H1 (cell line): ENCODE data around the gene WDR27. TPM values are rescaled to one million over a fixed set of nuclear protein-coding genes. Genes with fewer than 3 reads are reported as not detected.

Source experiments
- CTCF ChIA-PET: fragments of 300-600 bp; sonication (Branson Sonifier 250); formaldehyde crosslinking; loops from one replicate; lab custom pipeline; 2021; ENCODE audit not compliant: partially characterized antibody; lab: Charles Lee
- POLR2A ChIA-PET: fragments of 300-600 bp; sonication (Branson Sonifier 250); formaldehyde crosslinking; loops from one replicate; lab custom pipeline; 2021; ENCODE audit warnings: inconsistent platforms; ENCODE audit not compliant: partially characterized antibody; lab: Charles Lee
- DNase-seq, 2 experiments: peaks; one replicate each; pipeline versions ENCODE4 v3.0.0 to v3.0.0-alpha.2; 2010 to 2022; ENCODE audit warnings: low spot score in 2 of 2, low read depth in 1 of 2, mixed read lengths in 1 of 2
- FAIRE-seq: peaks from 2 replicates; lab custom pipeline; 2011; peaks lifted over from hg19 to GRCh38; lab: Jason Lieb, UNC
- H2AFZ ChIP-seq: 2 replicates; pipeline ENCODE4 v1.8.1; 2012; ENCODE audit warnings: low read length, inconsistent platforms
- H2AK5ac ChIP-seq: 2 replicates; pipeline ENCODE4 v1.6.1; 2013; ENCODE audit warnings: low read depth, low read length
- H2BK120ac ChIP-seq: replicated peaks from 2 replicates; pipeline ENCODE3; 2013; ENCODE audit warnings: low read depth, low read length, inconsistent platforms
- H2BK12ac ChIP-seq: 2 replicates; pipeline ENCODE4 v1.6.1; 2013; ENCODE audit warnings: low read depth, low read length
- H2BK15ac ChIP-seq: 2 replicates; pipeline ENCODE4 v1.6.1; 2013; ENCODE audit warnings: low read length
- H2BK20ac ChIP-seq: 2 replicates; pipeline ENCODE4 v1.6.1; 2013; ENCODE audit warnings: low read length
- H2BK5ac ChIP-seq: 2 replicates; pipeline ENCODE4 v1.6.1; 2013; ENCODE audit warnings: low read depth, low read length
- H3K14ac ChIP-seq: 2 replicates; pipeline ENCODE4 v1.6.1; 2013; ENCODE audit warnings: inconsistent platforms; ENCODE audit not compliant: insufficient read length
- H3K18ac ChIP-seq: 2 replicates; pipeline ENCODE4 v1.6.1; 2013; ENCODE audit warnings: low read length; ENCODE audit errors: extremely low read depth
- H3K23ac ChIP-seq: 2 replicates; pipeline ENCODE4 v1.6.1; 2013; ENCODE audit warnings: inconsistent platforms; ENCODE audit not compliant: insufficient read length
- H3K23me2 ChIP-seq: 2 replicates; pipeline ENCODE4 v1.6.1; 2013; ENCODE audit warnings: low read depth, low read length
- H3K27ac ChIP-seq: 2 replicates; pipeline ENCODE4 v1.6.1; 2011; ENCODE audit warnings: low read depth, low read length, inconsistent platforms
- H3K27me3 ChIP-seq, 4 experiments: replicated peaks in 1 of 4; 1 replicate in 1 of 4; 2 replicates in 3 of 4; pipeline versions ENCODE4 v1.6.1 to v1.8.1; 2011 to 2013; ENCODE audit warnings: low read length in 3 of 4, mild to moderate bottlenecking in 3 of 4, inconsistent platforms in 2 of 4, mixed read lengths in 2 of 4, moderate library complexity in 1 of 4; ENCODE audit not compliant: control insufficient read depth in 3 of 4, insufficient read depth in 3 of 4; ENCODE audit errors: extremely low read depth in 1 of 4
- H3K36me3 ChIP-seq, 4 experiments: 2 replicates each; pipeline versions ENCODE4 v1.6.1 to v1.8.1; 2011 to 2013; ENCODE audit warnings: mild to moderate bottlenecking in 4 of 4, low read length in 3 of 4, moderate library complexity in 2 of 4, control low read depth in 1 of 4, inconsistent platforms in 1 of 4; ENCODE audit not compliant: insufficient read depth in 4 of 4, control insufficient read depth in 2 of 4
- H3K4ac ChIP-seq: replicated peaks from 2 replicates; pipeline ENCODE3; 2013; ENCODE audit warnings: low read length, low read depth, mixed read lengths, inconsistent platforms; ENCODE audit not compliant: insufficient read length
- H3K4me1 ChIP-seq, 4 experiments: replicated peaks in 1 of 4; 1 replicate in 1 of 4; 2 replicates in 3 of 4; pipeline versions ENCODE4 v1.6.1 to v1.8.1; 2011 to 2013; ENCODE audit warnings: low read length in 3 of 4, inconsistent platforms in 2 of 4, mixed read lengths in 1 of 4; ENCODE audit not compliant: insufficient read depth in 4 of 4, control insufficient read depth in 3 of 4
- H3K4me2 ChIP-seq, 2 experiments: 2 replicates each; pipeline versions ENCODE4 v1.6.1 to v1.8.1; 2011 to 2013; ENCODE audit warnings: low read depth in 2 of 2, low read length in 2 of 2, control low read depth in 1 of 2, inconsistent platforms in 1 of 2, mild to moderate bottlenecking in 1 of 2; ENCODE audit not compliant: insufficient read depth in 1 of 2
- H3K4me3 ChIP-seq, 4 experiments: fragments of 200-600, 300-600 bp in 1 of 4; sonication (generic), shearing (Covaris generic), sonication (Bioruptor Twin) in 1 of 4; 2 replicates each; pipeline versions ENCODE4 v1.5.1 to v1.8.1; 2011 to 2016; ENCODE audit warnings: low read length in 4 of 4, low read depth in 3 of 4, control low read depth in 2 of 4, inconsistent platforms in 2 of 4, mild to moderate bottlenecking in 2 of 4, mixed read lengths in 1 of 4, moderate library complexity in 1 of 4; ENCODE audit not compliant: insufficient read depth in 2 of 4; ENCODE audit errors: extremely low read depth in 1 of 4
- H3K56ac ChIP-seq: replicated peaks from 2 replicates; pipeline ENCODE3; 2013; ENCODE audit warnings: low read depth, mild to moderate bottlenecking, mixed read lengths, low read length, inconsistent platforms; ENCODE audit not compliant: insufficient read length
- H3K79me1 ChIP-seq: 2 replicates; pipeline ENCODE4 v1.6.1; 2013; ENCODE audit warnings: low read depth, low read length, control low read depth
- H3K79me2 ChIP-seq, 2 experiments: 2 replicates each; pipeline versions ENCODE4 v1.6.1 to v1.8.1; 2012 to 2013; ENCODE audit warnings: low read length in 2 of 2, mild to moderate bottlenecking in 2 of 2, inconsistent platforms in 1 of 2; ENCODE audit not compliant: insufficient read depth in 2 of 2, control insufficient read depth in 1 of 2
- H3K9ac ChIP-seq, 4 experiments: replicated peaks in 1 of 4; 1 replicate in 1 of 4; 2 replicates in 3 of 4; pipeline versions ENCODE4 v1.6.1 to v1.8.1; 2011 to 2013; ENCODE audit warnings: low read depth in 3 of 4, low read length in 3 of 4, control low read depth in 2 of 4, mild to moderate bottlenecking in 2 of 4, moderate library complexity in 2 of 4, inconsistent platforms in 1 of 4; ENCODE audit errors: extremely low read depth in 1 of 4
- H3K9me3 ChIP-seq, 2 experiments: 2 replicates each; pipeline versions ENCODE4 v1.6.1 to v1.8.1; 2012 to 2013; ENCODE audit warnings: mild to moderate bottlenecking in 2 of 2, moderate library complexity in 2 of 2, control low read depth in 1 of 2, inconsistent platforms in 1 of 2, low read depth in 1 of 2, low read length in 1 of 2, mixed read lengths in 1 of 2; ENCODE audit not compliant: insufficient read depth in 2 of 2
- H4K20me1 ChIP-seq, 2 experiments: replicated peaks in 1 of 2; 2 replicates each; pipeline versions ENCODE3 to v1.8.1; 2011 to 2013; ENCODE audit warnings: inconsistent platforms in 2 of 2, low read length in 2 of 2, mild to moderate bottlenecking in 1 of 2; ENCODE audit not compliant: insufficient read depth in 2 of 2, control insufficient read depth in 1 of 2
- H4K5ac ChIP-seq: 2 replicates; pipeline ENCODE4 v1.6.1; 2013; ENCODE audit warnings: low read length, low read depth, mixed read lengths, inconsistent platforms; ENCODE audit not compliant: insufficient read length
- H4K8ac ChIP-seq: 2 replicates; pipeline ENCODE4 v1.8.0; 2013; ENCODE audit warnings: mild to moderate bottlenecking, moderate library complexity, low read length, inconsistent platforms; ENCODE audit not compliant: insufficient read depth; ENCODE audit errors: extremely low read depth
- H4K91ac ChIP-seq: replicated peaks from 2 replicates; pipeline ENCODE3; 2013; ENCODE audit warnings: low read length, mixed read lengths, inconsistent platforms; ENCODE audit not compliant: insufficient read length
- CREB1 ChIP-seq: IDR thresholded peaks from 2 replicates; pipeline ENCODE4 v1.6.1; 2012; ENCODE audit warnings: inconsistent platforms
- GABPA ChIP-seq: IDR thresholded peaks from 2 replicates; pipeline ENCODE4 v1.6.1; 2011; ENCODE audit warnings: mild to moderate bottlenecking, low read length, moderate library complexity, borderline replicate concordance; ENCODE audit not compliant: insufficient read depth
- PHF8 ChIP-seq: fragments of 200-600 bp; sonication (generic); conservative IDR thresholded peaks from 2 replicates; pipeline ENCODE4 v1.7.1; 2012; ENCODE audit warnings: low read depth, mild to moderate bottlenecking, inconsistent platforms, low read length, moderate library complexity
- RBBP5 ChIP-seq: IDR thresholded peaks from 2 replicates; pipeline ENCODE4 v1.7.1; 2012; ENCODE audit warnings: low read depth, mild to moderate bottlenecking, inconsistent platforms, low read length, moderate library complexity, borderline replicate concordance
- SIX5 ChIP-seq: IDR thresholded peaks from 2 replicates; pipeline ENCODE4 v1.6.1; 2011; ENCODE audit warnings: mild to moderate bottlenecking, low read depth, low read length
- SP2 ChIP-seq: IDR thresholded peaks from 2 replicates; pipeline ENCODE4 v1.6.1; 2012; ENCODE audit warnings: mild to moderate bottlenecking, low read length, inconsistent platforms
- TEAD4 ChIP-seq: IDR thresholded peaks from 2 replicates; pipeline ENCODE4 v1.6.1; 2012; ENCODE audit warnings: low read depth, low read length, inconsistent platforms, mixed read lengths
- WGBS, 2 experiments: shearing (Covaris generic) in 1 of 2; methylation state at CpG; one replicate each; pipeline versions ENCODE4 v1.1.6 to v1.1.7; 2013 to 2015; ENCODE audit warnings: low lambda C conversion rate in 2 of 2, mixed read lengths in 2 of 2, inconsistent platforms in 1 of 2, low coverage in 1 of 2, missing lambda C conversion rate in 1 of 2; ENCODE audit not compliant: insufficient replicate concordance in 2 of 2, insufficient coverage in 1 of 2, insufficient read length in 1 of 2; ENCODE audit errors: extremely low coverage in 1 of 2, missing lambda C conversion rate in 1 of 2; 5-methylcytosine and 5-hydroxymethylcytosine counted together
- polyA plus RNA-seq, 7 experiments: library from polyadenylated mRNA; depleted of rRNA in 3 of 7; stranded (reverse) in 5 of 7; unstranded in 2 of 7; fragments of >200 nt in 5 of 7; fragments of 200-250 nt in 2 of 7; gene quantifications; 1 replicate in 5 of 7; 2 replicates in 1 of 7; 4 replicates in 1 of 7; pipeline versions ENCODE4 v1.2.1 to v1.2.3, GENCODE V29; 2011 to 2013; ENCODE audit warnings: missing spikeins in 2 of 7, mixed read lengths in 2 of 7
- total RNA-seq: library from RNA; stranded (reverse); fragmentation: NEBNext Ultra II Directional; extraction: Animal tissue kit (Norgen Biotek cat#: 25700); gene quantifications from 2 replicates; pipeline ENCODE4 v1.2.1, GENCODE V29; 2021

The WDR27 gene
- total and polyA plus RNA-seq, 2 of the 8 experiments (the other 6 are each of a cell fraction or from before 2014, with no cell fraction given), result 53.6 to 68.6 TPM

DNA sequence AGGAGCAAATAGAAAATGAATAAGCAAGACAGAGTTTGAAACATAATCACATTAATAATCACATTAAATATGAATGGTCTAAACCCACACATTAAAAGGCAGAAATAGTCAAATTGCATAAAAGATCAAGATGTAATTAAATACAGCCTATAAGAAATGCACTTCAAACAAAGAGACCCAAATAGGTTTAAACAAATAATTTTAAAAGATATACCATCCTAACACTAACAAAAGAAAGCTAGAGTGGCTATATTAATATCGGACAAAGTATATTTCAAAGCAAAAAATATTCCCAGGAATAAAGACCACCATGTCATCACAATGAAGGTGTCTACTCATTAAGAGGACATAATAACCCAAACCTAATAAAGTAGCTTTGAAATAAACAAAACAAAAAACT is 140.2 kb downstream of the WDR27 start:
- Histone ChIP-seq H4K20me1 (no peaks in the 10 kb centered on the region), H3K79me1 (no peaks in the 10 kb centered on the region; the same call in 1 of the 2 replicates), H3K79me2 (no peaks in the 10 kb centered on the region), H2AFZ (no peak overlapping the region), H2BK120ac (no peak overlapping the region), H3K18ac (no peak overlapping the region), H3K14ac (no peak overlapping the region), H3K23ac (no peak overlapping the region), H3K9ac (no peak overlapping the region), H2AK5ac (no peak overlapping the region), H3K27ac (no peak overlapping the region), H3K9me3 (no peaks in the 10 kb centered on the region), H4K91ac (no peak overlapping the region), H3K36me3 (peaks cover 0 to 3% (median 1%) of the 10 kb centered on the region in 4 experiments; a peak in 1 of 8 replicates), H4K5ac (no peak overlapping the region), H3K23me2 (no peaks in the 10 kb centered on the region), H3K4ac (no peak overlapping the region), H3K56ac (no peak overlapping the region), H3K27me3 (no peaks in the 10 kb centered on the region), H2BK15ac (no peak overlapping the region), H2BK12ac (no peak overlapping the region), H3K4me1 (peaks cover 0 to 2% (median 0%) of the 10 kb centered on the region in 4 experiments; a peak in 1 of 7 replicates), H4K8ac (no peak overlapping the region), H2BK5ac (no peak overlapping the region), H3K4me2 (no peak overlapping the region), H2BK20ac (no peak overlapping the region), H3K4me3 (no peak overlapping the region)
- ChIA-PET CTCF (no interaction called here), POLR2A (no interaction called here)
- 96% methylated on average over 1 of the region's 1 CpG; no CpG with 5 or more reads in 1 of the 2 experiments for WGBS, 2 experiments
- DNase-seq (no peak), FAIRE-seq (no peak)
- TF ChIP-seq CREB1 (no peak), SP2 (no peak), PHF8 (no peak), TEAD4 (no peak), SIX5 (no peak), RBBP5 (no peak), GABPA (no peak)
